Measurements from ENCODE around the gene KRTAP5-6. TPM values are rescaled to one million over a fixed set of nuclear protein-coding genes. Genes with fewer than 3 reads are reported as not detected.
A peak's percentile ranks its signal among the peaks of the same experiment; 100 is the strongest.

KRTAP5-6 gene
- total and polyA plus RNA-seq, 12 donors, result not detected

DNA sequence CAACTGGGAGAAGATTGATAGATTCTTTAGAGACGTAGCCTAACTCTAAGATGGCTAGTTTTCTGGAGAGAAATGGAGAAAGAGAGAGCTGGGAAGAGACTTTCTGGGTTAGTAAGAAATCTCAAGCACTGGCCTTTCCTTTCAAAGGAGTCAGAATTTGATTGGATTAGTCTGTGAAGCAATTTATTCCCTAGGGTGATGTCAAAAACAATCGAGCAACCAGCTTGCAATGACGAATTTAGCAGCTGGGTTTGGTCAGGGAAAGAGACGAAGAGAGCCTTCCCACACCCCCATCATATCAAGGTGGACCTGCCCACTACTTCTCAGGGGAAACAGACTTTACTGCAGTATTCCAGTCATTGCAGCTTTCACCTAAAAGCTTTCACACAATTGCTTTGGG, 10.8 kb downstream of the KRTAP5-6 start:
- H3K4me3 ChIP-seq, result no peak overlapping the region
- peaks cover 0 to 5% (median 0%) of the 10 kb centered on the region in 11 donors for H3K9me3 ChIP-seq
- WGBS, 2 donors, result 41 to 42% methylated on average over 4 of the region's 4 CpGs
- H3K4me1 ChIP-seq, result no peaks in the 10 kb centered on the region
- no peak for DNase-seq
- H3K27me3 ChIP-seq, result peaks cover 0 to 9% (median 0%) of the 10 kb centered on the region in 7 donors
- no peaks in the 10 kb centered on the region for H3K36me3 ChIP-seq
- TF ChIP-seq, protein P1, sequence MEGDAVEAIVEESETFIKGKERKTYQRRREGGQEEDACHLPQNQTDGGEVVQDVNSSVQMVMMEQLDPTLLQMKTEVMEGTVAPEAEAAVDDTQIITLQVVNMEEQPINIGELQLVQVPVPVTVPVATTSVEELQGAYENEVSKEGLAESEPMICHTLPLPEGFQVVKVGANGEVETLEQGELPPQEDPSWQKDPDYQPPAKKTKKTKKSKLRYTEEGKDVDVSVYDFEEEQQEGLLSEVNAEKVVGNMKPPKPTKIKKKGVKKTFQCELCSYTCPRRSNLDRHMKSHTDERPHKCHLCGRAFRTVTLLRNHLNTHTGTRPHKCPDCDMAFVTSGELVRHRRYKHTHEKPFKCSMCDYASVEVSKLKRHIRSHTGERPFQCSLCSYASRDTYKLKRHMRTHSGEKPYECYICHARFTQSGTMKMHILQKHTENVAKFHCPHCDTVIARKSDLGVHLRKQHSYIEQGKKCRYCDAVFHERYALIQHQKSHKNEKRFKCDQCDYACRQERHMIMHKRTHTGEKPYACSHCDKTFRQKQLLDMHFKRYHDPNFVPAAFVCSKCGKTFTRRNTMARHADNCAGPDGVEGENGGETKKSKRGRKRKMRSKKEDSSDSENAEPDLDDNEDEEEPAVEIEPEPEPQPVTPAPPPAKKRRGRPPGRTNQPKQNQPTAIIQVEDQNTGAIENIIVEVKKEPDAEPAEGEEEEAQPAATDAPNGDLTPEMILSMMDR (IDR thresholded peaks at IDR 0.05), result no peak
- no peak overlapping the region for H3K27ac ChIP-seq
- intact Hi-C loops (cut with DNase I), result loop anchor here in 3 of 10 donors (5.0 kb wide), 3 partner anchors 50 to 120 kb away; partner anchors contain the start of gene CTSD (in 1 of the 3)
- no peak for ATAC-seq

DNA sequence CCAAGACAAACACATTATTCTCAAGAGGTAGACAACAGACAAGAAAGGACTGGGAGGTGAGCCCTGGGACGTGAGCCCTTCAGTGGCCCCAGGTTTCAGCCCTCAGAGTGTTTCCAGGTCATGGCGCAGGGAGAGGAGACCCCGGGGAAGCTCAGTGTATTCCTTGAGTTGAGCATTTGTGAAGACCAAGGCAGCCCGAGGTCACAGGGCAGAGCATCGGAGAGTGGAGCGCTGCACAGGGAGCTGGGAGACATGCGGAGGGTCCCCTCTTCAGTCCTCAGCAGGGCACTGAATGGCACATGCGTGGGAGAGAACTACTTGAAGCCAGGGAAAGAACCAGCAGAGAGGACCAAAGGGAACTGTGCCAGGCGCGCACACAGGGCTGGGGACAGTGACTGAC, 11.7 kb downstream of the KRTAP5-6 start:
- TF ChIP-seq, protein P1 (IDR thresholded peaks at IDR 0.05), result no peak
- H3K9me3 ChIP-seq, result peaks cover 0 to 5% (median 0%) of the 10 kb centered on the region in 11 donors
- DNase-seq, result no peak
- intact Hi-C loops (cut with DNase I), result loop anchor here in 3 of 10 donors (5.0 kb wide), 3 partner anchors 49 to 119 kb away; partner anchors contain the start of gene CTSD (in 1 of the 3)
- 87 to 89% methylated on average over 10 of the region's 10 CpGs for WGBS, 2 donors
- peaks cover 0 to 4% (median 0%) of the 10 kb centered on the region in 7 donors for H3K27me3 ChIP-seq
- H3K4me3 ChIP-seq, result no peak overlapping the region
- ATAC-seq, result no peak
- no peaks in the 10 kb centered on the region for H3K4me1 ChIP-seq
- no peak overlapping the region for H3K27ac ChIP-seq
- H3K36me3 ChIP-seq, result no peaks in the 10 kb centered on the region

DNA sequence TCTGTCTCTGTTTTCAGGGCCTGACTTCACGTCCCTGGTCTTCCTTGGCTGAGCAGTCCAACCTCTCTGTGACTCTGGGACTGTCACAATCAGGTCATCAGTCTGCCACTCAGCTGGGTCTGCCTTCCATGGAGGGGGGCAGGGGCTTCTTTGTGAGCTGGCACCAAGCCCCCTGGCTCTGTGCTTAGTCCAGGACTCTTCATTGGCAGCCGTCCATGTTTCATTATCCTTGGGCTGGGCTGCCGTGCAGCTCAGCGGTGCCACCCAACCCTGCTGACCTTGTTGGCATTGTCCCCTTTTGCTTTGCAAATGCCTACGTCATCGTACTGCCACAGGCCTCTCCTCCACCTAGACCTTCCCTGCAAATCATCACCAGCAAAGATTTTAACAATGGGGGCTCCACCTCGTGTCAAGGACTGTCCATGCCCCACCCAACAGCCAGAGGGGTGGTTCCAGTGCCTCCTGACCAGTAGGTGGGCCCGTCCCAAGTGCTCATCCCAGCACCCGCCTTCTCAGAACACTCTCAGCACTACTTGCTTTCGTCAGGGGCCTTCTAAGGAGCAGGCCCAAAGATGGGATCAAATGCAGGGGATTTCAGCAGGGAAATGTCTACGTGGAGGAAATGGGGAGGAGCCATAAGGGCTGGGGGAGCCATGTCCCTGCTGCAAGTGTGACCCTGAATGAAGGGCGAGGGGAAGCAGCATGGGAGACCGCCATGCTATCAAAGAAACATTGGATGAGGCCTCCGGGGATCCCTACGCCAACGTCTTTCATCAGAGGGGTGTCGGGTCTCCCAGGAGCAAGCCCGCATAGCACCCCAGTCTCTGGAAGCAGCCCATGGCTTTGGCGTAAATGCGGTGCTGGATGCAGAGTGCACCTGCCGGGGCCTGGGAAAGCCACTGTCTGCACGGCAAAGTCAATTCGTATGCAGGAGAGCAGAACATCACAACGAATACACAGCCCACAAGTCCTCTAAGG, 18.2 kb downstream of the KRTAP5-6 start:
- 78 to 80% methylated on average over 24 of the region's 24 CpGs for WGBS, 2 donors
- H3K4me1 ChIP-seq, result peaks cover 0 to 14% (median 0%) of the 10 kb centered on the region in 9 donors
- peaks cover 0 to 3% (median 0%) of the 10 kb centered on the region in 7 donors for H3K27me3 ChIP-seq
- DNase-seq, result peak; percentile 23 to 35
- intact Hi-C loops (cut with DNase I), result loop anchor here in 3 of 10 donors (5.0 to 10.0 kb wide), 3 partner anchors 37 to 50 kb away; partner anchors contain the start of genes CTSD (in 2 of the 3) and IFITM10 (in 1 of the 3)
- peak in 7 of 8 donors; percentile 75 to 94 (median 86) for ATAC-seq
- H3K27ac ChIP-seq, result no peak overlapping the region
- H3K9me3 ChIP-seq, result peaks cover 0 to 5% (median 0%) of the 10 kb centered on the region in 11 donors
- no peaks in the 10 kb centered on the region for H3K36me3 ChIP-seq
- no peak overlapping the region for H3K4me3 ChIP-seq
- TF ChIP-seq, protein P1 (IDR thresholded peaks at IDR 0.05), result no peak

DNA sequence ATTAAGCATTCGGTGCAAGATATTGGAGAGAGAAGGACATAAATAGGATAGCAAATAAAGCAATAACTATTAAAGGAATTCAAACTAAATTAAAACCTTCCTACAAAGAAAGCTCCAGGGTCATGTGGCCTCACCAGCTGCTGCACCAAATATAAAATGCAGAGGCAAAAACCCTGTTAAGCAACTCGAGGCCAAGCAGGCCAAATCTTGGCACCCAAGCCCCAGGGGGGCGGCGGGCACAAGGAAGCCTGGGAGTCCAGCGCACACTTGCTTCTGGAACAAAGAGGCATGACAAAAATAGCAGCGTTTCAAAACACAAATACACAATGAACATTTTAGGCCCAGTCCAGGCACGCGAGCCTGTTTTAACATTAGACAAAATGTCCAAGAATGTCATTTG, 20.8 kb downstream of the KRTAP5-6 start:
- intact Hi-C loops (cut with DNase I), result loop anchor here in 3 of 10 donors (2.0 to 10.0 kb wide), 4 partner anchors 21 to 47 kb away; partner anchors contain the start of genes CTSD (in 2 of the 3) and IFITM10 (in 1 of the 3)
- Histone ChIP-seq H3K9me3 (no peaks in the 10 kb centered on the region), H3K27ac (peak overlapping the region in 8 of 10 donors; percentile 10 to 64 (median 44)), H3K36me3 (no peaks in the 10 kb centered on the region), H3K27me3 (peaks cover 0 to 10% (median 0%) of the 10 kb centered on the region in 7 donors), H3K4me1 (peaks cover 0 to 14% (median 0%) of the 10 kb centered on the region in 9 donors), H3K4me3 (no peak overlapping the region)
- DNase-seq, result peak; percentile 27 to 62
- WGBS, 2 donors, result 56 to 63% methylated on average over 8 of the region's 8 CpGs
- TF ChIP-seq, protein P1 (IDR thresholded peaks at IDR 0.05), result no peak
- peak in 7 of 8 donors; percentile 57 to 88 (median 77) for ATAC-seq
